ENCODE measurements around the gene EXTL2.

EXTL2 gene

DNA sequence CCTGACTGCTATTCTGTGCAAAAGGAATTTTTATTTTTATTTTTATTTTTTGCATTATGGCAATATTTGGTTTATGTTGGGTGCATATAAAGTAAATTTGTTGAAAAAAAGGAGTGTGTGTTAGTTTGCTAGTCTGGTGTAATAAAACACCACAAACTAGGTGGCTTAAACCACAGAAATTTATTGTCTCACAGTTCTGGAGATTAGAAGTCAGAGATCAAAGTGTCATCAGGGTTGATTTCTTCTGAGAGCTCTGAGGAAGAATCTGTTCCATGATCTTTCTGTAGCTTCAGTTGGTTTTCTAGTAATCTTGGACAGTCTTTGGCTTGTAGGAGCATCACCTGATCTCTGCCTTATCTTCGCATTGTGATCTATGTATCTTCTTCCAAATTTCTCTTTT, 7.7 kb upstream of the EXTL2 start:
- TF ChIP-seq POLR2AphosphoS5 (IDR thresholded peaks at IDR 0.05; ENCODE audit: low read depth) = no peak
- TF ChIP-seq GABPA (IDR thresholded peaks at IDR 0.05; ENCODE audit: low read depth) = no peak
- TF ChIP-seq SPI1 (IDR thresholded peaks at IDR 0.05; ENCODE audit: borderline replicate concordance, low read depth) = no peak
- TF ChIP-seq, protein P1, sequence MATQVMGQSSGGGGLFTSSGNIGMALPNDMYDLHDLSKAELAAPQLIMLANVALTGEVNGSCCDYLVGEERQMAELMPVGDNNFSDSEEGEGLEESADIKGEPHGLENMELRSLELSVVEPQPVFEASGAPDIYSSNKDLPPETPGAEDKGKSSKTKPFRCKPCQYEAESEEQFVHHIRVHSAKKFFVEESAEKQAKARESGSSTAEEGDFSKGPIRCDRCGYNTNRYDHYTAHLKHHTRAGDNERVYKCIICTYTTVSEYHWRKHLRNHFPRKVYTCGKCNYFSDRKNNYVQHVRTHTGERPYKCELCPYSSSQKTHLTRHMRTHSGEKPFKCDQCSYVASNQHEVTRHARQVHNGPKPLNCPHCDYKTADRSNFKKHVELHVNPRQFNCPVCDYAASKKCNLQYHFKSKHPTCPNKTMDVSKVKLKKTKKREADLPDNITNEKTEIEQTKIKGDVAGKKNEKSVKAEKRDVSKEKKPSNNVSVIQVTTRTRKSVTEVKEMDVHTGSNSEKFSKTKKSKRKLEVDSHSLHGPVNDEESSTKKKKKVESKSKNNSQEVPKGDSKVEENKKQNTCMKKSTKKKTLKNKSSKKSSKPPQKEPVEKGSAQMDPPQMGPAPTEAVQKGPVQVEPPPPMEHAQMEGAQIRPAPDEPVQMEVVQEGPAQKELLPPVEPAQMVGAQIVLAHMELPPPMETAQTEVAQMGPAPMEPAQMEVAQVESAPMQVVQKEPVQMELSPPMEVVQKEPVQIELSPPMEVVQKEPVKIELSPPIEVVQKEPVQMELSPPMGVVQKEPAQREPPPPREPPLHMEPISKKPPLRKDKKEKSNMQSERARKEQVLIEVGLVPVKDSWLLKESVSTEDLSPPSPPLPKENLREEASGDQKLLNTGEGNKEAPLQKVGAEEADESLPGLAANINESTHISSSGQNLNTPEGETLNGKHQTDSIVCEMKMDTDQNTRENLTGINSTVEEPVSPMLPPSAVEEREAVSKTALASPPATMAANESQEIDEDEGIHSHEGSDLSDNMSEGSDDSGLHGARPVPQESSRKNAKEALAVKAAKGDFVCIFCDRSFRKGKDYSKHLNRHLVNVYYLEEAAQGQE (IDR thresholded peaks at IDR 0.05; ENCODE audit: insufficient replicate concordance, low read depth) = no peak
- TF ChIP-seq, protein P2, sequence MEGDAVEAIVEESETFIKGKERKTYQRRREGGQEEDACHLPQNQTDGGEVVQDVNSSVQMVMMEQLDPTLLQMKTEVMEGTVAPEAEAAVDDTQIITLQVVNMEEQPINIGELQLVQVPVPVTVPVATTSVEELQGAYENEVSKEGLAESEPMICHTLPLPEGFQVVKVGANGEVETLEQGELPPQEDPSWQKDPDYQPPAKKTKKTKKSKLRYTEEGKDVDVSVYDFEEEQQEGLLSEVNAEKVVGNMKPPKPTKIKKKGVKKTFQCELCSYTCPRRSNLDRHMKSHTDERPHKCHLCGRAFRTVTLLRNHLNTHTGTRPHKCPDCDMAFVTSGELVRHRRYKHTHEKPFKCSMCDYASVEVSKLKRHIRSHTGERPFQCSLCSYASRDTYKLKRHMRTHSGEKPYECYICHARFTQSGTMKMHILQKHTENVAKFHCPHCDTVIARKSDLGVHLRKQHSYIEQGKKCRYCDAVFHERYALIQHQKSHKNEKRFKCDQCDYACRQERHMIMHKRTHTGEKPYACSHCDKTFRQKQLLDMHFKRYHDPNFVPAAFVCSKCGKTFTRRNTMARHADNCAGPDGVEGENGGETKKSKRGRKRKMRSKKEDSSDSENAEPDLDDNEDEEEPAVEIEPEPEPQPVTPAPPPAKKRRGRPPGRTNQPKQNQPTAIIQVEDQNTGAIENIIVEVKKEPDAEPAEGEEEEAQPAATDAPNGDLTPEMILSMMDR (IDR thresholded peaks at IDR 0.05; ENCODE audit: insufficient read depth, low read length) = no peak
- no peak for DNase-seq (ENCODE audit: low read depth in 1 of 2, low spot score in 1 of 2)
- no peak overlapping the region for H3K4me3 ChIP-seq (replicated peaks; ENCODE audit: insufficient read depth, low read length)
- H3K27me3 ChIP-seq (ENCODE audit: insufficient read depth, poor library complexity, severe bottlenecking) = no peaks in the 10 kb centered on the region
- H3K27ac ChIP-seq (replicated peaks) = no peak overlapping the region

- H3K27me3 ChIP-seq (ENCODE audit: insufficient read depth, poor library complexity, severe bottlenecking) = no peaks in the 10 kb centered on the region
- TF ChIP-seq POLR2AphosphoS5 (IDR thresholded peaks at IDR 0.05; ENCODE audit: low read depth) (no peak), SPI1 (IDR thresholded peaks at IDR 0.05; ENCODE audit: borderline replicate concordance, low read depth) (no peak), GABPA (IDR thresholded peaks at IDR 0.05; ENCODE audit: low read depth) (no peak)
- TF ChIP-seq, protein P1 (IDR thresholded peaks at IDR 0.05; ENCODE audit: insufficient replicate concordance, low read depth) = no peak
- TF ChIP-seq, protein P2 (IDR thresholded peaks at IDR 0.05; ENCODE audit: insufficient read depth, low read length) = no peak
- H3K27ac ChIP-seq (replicated peaks) = peak overlapping the region; percentile 88
- DNase-seq (ENCODE audit: low read depth in 1 of 2, low spot score in 1 of 2) = peak in 1 of 2 experiments; percentile 65
- H3K4me3 ChIP-seq (replicated peaks; ENCODE audit: insufficient read depth, low read length) = peak overlapping the region; percentile 75
Observed at GRCh38 chr1:100896481-100896982, 1.9 kb upstream of the EXTL2 start.

DNA sequence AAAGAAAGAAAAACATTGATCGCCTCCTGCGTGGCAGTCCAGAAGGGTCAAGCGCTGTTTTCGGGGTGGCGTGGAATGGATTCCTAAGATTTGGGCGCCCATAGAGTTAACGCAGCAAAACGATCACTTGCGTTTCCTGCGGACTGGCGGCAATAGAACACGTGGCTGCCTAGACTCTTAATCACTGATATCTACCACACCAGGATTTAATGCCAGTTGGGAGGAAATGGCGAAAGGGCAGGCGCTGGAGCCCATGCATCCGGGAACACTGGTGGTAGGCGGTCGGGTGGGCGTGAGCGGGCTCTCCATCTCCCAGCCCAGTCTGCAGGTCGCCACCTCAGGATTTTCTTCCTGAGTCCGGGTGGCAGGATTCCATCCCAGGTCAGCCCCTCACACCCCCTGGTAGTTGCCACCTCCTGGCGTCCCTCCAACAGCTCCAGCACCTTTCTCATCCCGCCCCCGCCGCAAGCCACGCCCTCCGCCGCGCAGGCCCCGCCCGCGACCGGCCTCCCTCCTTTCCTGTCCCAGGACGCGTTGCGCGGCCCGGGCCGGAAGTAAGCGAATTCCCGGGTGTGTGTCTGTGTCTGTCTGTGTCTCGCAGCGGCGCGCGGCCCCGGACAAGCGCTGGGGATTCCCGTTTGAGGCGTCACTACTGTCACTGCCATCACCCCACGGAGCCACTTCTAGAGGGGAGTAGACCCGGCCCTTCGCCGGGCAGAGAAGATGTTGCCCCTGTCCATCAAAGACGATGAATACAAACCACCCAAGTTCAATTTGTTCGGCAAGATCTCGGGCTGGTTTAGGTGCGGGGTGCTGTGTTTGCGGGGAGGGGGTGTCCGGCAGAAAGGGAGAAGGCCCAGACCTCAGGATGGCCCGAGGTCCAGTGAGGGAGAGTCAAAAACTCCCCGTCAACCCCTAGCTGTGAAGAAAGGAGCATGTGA, 1.2 kb upstream of the EXTL2 start, which contains the start of gene SLC30A7:
SLC30A7 (plus strand) TSS at position 551 of the 941 bp plus-strand sequence; CDS start at position 724, 173 bp downstream.
- Histone ChIP-seq H3K27ac (replicated peaks) (peak within 1 kb of the TSS; percentile 88), H3K27me3 (ENCODE audit: insufficient read depth, poor library complexity, severe bottlenecking) (no peaks in the 10 kb centered on the region), H3K4me3 (replicated peaks; ENCODE audit: insufficient read depth, low read length) (peak within 1 kb of the TSS; percentile 75)
- peak; percentile 73 to 96 for DNase-seq (ENCODE audit: low read depth in 1 of 2, low spot score in 1 of 2)
- TF ChIP-seq POLR2AphosphoS5 (IDR thresholded peaks at IDR 0.05; ENCODE audit: low read depth) = peak; percentile 85
- TF ChIP-seq GABPA (IDR thresholded peaks at IDR 0.05; ENCODE audit: low read depth) = peak; percentile 50
- TF ChIP-seq, protein P1 (IDR thresholded peaks at IDR 0.05; ENCODE audit: insufficient replicate concordance, low read depth) = no peak
